T47D (cell line): ENCODE results near the gene TMEM220.

Experiments used
- DNase-seq, 2 experiments: peaks; one replicate each; pipeline versions ENCODE4 v3.0.0 to v3.0.0-alpha.2; 2011 to 2012; ENCODE audit warnings: low read depth in 1 of 2, low spot score in 1 of 2
- JUND ChIP-seq: IDR thresholded peaks from 2 replicates; pipeline ENCODE4 v1.6.1; 2012; ENCODE audit warnings: low read depth
- in situ Hi-C: cut with HindIII; loops from 2 replicates; pipeline ENCODE4 v1.10.0; 2016; ENCODE audit warnings: low sequenced_read_pairs, low pct_unique_long_range_greater_than_20kb

TMEM220 gene

GRCh38 chr17:10767232-10767631 is 37.4 kb upstream of the TMEM220 start:
- in situ Hi-C loops, result no loop called here
- DNase-seq, result no peak
- TF ChIP-seq JUND, result no peak

- no peak for DNase-seq
- in situ Hi-C loops, result no loop called here
- TF ChIP-seq JUND, result no peak
Observed at GRCh38 chr17:10762037-10762436, 32.2 kb upstream of the TMEM220 start.

- no peak for TF ChIP-seq JUND
- in situ Hi-C loops, result no loop called here
- no peak for DNase-seq
Observed at GRCh38 chr17:10761281-10761680, 31.5 kb upstream of the TMEM220 start.

- DNase-seq, result no peak
- in situ Hi-C loops, result no loop called here
Observed at GRCh38 chr17:10758062-10758461, 28.2 kb upstream of the TMEM220 start.

GRCh38 chr17:10757647-10758046 is 27.8 kb upstream of the TMEM220 start:
- in situ Hi-C loops, result no loop called here
- TF ChIP-seq JUND, result no peak
- DNase-seq, result no peak

More at GRCh38 chr17:10758062-10758461, 28.2 kb upstream of the TMEM220 start:
- TF ChIP-seq JUND, result no peak

- DNase-seq, result peak in 1 of 2 experiments; percentile 55
- in situ Hi-C loops, result no loop called here
- TF ChIP-seq JUND, result no peak
Observed at GRCh38 chr17:10757067-10757466, 27.2 kb upstream of the TMEM220 start.

- DNase-seq, result no peak
- no peak for TF ChIP-seq JUND
- in situ Hi-C loops, result no loop called here
Observed at GRCh38 chr17:10756619-10757018, 26.8 kb upstream of the TMEM220 start.

GRCh38 chr17:10756185-10756584 is 26.4 kb upstream of the TMEM220 start:
- no peak for TF ChIP-seq JUND
- in situ Hi-C loops, result no loop called here
- DNase-seq, result no peak

GRCh38 chr17:10755592-10756127 is 25.8 kb upstream of the TMEM220 start:
- in situ Hi-C loops, result no loop called here
- TF ChIP-seq JUND, result no peak
- DNase-seq, result no peak

- no peak for TF ChIP-seq JUND
- in situ Hi-C loops, result no loop called here
- DNase-seq, result no peak
Observed at GRCh38 chr17:10754861-10755591, 25.2 kb upstream of the TMEM220 start.

GRCh38 chr17:10754109-10754508 is 24.3 kb upstream of the TMEM220 start:
- no peak for TF ChIP-seq JUND
- DNase-seq, result peak; percentile 14 to 48
- in situ Hi-C loops, result no loop called here

GRCh38 chr17:10752696-10753095 is 22.9 kb upstream of the TMEM220 start:
- no peak for DNase-seq
- in situ Hi-C loops, result no loop called here
- no peak for TF ChIP-seq JUND

- TF ChIP-seq JUND, result no peak
- no peak for DNase-seq
- in situ Hi-C loops, result no loop called here
Observed at GRCh38 chr17:10751563-10751962, 21.7 kb upstream of the TMEM220 start.

- in situ Hi-C loops, result no loop called here
- no peak for DNase-seq
- TF ChIP-seq JUND, result no peak
Observed at GRCh38 chr17:10750210-10750609, 20.4 kb upstream of the TMEM220 start.
